NCI-H1694 treated with DMSO at 0.1 percent for 48 hours (cell line): ENCODE results near the gene FNTB.
A peak's percentile ranks its signal among the peaks of the same experiment; 100 is the strongest.

Source experiments
- DNase-seq: peaks from one replicate; lab custom pipeline; 2025; lab: John Stamatoyannopoulos, UW

Gene FNTB

GRCh38 chr14:65052832-65053231 is 66.1 kb downstream of the FNTB start:
- DNase-seq, result no peak

DNA sequence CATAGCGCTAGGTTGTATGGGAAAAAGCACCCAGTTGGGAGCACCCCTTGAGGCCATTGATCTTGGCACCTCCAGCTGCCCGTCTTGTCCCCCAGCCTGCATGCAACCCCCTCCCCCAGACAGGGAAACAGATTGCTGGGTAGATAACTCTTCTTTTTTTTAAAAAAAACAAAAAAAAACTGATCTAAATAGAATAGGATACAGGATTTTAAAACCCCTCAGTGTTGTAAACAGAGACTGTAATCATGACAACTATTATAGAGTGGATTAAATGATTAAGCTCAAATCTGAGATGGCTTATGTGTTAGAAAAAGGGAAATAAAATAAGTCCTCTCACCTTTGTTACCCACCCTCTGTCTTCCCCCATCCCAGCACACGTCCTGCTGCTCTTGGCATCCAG is 66.8 kb downstream of the FNTB start:
- no peak for DNase-seq

- DNase-seq, result no peak
These were observed 67.9 kb downstream of the FNTB start for GRCh38 chr14:65054471-65055085.

GRCh38 chr14:65057695-65058094 is 71.0 kb downstream of the FNTB start:
- no peak for DNase-seq

- DNase-seq, result no peak
These were observed 75.7 kb downstream of the FNTB start for GRCh38 chr14:65062096-65063075.

DNA sequence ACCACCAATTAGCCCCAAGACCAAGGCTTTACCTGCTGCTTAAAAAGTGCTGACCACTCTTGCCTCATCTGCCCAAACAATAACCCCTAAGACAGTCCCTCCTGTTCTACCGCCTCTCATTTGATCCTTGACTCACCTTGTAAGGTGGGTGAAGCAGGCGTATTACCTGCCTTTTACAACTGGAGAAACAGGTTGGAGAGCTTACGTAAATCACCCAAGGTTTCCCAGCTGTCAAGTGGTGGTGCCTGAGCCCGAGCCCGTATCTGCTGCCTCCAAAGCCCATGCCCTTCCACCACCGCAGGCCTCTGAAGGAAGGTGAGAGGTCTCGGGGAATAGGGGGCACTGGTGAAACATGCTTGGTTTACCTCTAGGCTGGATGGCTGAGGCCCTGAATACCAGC is 79.0 kb downstream of the FNTB start:
- DNase-seq, result no peak

GRCh38 chr14:65069874-65070413 is 83.2 kb downstream of the FNTB start:
- DNase-seq, result no peak

- peak; percentile 98 for DNase-seq
These were observed 83.8 kb downstream of the FNTB start for GRCh38 chr14:65070471-65070976.

DNA sequence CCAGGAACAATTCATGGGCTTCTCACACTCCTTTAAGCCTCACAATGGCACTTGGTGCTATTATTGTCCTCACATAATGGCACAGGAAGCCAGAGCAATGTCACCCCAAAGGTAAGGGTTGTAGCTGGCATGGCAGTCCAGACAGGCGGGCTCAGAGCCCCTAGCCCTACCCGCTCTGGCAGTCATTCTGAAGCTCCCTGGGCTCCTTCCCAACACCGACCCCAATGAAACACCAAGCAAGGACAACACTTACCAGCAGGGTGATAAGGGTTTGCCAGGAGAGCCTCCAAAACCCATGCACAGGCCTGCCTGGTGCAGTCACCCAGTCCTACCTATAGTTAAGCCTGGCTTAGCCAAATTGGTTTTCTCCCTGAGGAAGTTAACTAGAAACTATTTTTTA is 84.8 kb downstream of the FNTB start:
- no peak for DNase-seq

GRCh38 chr14:65072256-65072655 is 85.6 kb downstream of the FNTB start:
- DNase-seq, result no peak

DNA sequence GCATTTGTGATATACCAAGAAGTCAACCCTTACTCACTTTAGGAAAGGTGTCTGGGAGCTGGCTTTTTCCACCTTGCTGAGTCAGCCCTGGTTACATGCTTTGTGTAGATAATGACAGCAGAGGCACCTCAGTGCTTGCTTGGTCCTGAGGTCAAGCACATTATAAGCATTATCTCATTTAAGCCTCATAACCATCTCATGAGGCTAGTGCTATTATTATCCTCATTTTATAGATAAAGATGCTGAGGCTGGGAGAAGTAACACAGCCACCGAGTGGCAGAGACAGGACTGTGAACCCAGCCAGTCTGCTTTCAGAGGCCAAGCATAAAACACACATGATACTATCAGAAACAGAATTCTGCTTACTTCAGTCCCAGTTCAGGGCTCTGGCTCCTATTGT is 86.2 kb downstream of the FNTB start:
- no peak for DNase-seq

DNA sequence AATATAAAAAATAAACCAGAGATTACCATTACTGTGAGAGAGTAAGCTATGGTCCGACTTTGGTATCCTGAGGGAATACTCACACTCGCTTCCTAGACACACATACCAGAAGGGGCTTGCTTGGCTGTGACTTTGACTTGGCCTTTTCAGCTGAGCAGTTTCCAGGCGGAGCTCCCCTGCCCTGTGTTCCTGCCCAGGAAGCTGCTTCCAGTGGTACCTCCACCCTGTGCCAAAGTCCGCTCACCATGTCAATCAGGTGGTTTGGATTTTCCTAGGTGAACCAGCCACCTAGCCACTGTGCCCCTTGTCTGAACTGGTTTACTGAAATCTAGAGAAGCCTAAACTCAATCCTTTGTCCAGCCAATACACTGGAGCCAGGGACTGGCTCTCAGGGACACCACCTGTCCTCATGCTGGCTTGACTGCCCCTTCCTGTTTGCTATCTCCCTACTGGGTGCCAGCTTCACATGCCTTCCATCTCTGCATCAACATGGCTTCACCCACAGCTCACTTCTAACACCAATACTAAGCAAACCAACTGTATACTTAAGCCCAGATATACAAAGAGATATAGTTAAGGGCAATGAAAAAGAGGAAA is 87.0 kb downstream of the FNTB start:
- DNase-seq, result no peak

DNA sequence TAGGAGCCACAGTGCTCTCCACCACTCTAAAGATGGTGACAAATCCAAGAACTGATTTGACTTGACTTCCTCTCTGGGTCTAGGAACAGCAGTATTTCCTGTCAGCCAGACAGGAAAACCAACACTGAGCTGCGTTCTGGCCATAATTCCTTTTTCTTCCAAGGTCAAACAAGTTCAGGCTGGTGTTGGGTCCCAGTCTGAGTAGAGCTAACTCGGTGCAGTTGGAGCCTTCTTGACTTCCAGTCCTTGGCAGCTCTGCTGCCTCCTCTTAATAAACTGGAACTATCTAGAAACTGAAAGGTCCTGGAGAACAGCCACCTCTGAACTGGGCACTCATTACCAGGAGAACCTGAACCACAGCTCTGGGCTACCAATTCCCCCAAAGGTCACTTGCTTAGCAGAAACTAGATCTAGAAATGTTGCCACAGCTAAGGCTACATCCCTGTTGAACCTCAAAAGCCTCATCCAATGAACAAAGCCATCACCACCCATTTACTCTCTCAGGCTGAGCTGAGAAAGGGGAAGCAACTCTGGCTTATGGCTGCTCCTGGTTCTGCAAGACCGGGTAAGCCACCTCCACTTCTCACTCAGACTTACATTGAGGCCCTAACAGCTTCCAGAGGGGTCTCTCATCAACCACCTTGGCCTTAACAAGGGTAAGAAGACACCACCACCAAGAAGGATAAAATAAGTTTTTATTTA is 87.9 kb downstream of the FNTB start:
- no peak for DNase-seq

- no peak for DNase-seq
These were observed 89.1 kb downstream of the FNTB start for GRCh38 chr14:65075628-65076325.

- no peak for DNase-seq
These were observed 90.6 kb downstream of the FNTB start for GRCh38 chr14:65077318-65077717.

DNA sequence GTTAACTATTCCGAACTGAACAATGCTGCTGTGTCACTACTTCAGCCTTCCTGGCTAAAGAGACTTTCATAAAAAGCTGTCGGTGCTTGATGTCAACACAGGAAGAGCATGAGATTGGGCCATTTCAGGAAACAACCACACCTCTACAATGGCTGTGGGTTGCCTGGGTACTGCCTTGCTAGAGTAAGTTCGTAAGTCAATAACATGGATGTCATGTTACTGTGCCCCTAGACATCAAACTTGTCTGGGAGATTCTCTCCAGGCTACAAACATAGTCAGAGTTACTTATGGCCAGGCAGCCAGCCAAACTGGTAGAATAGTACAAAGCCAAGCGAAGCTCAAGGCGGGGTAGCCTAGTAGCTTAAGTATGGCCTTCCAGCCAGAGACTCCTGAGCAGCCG is 92.5 kb downstream of the FNTB start:
- DNase-seq, result no peak

DNA sequence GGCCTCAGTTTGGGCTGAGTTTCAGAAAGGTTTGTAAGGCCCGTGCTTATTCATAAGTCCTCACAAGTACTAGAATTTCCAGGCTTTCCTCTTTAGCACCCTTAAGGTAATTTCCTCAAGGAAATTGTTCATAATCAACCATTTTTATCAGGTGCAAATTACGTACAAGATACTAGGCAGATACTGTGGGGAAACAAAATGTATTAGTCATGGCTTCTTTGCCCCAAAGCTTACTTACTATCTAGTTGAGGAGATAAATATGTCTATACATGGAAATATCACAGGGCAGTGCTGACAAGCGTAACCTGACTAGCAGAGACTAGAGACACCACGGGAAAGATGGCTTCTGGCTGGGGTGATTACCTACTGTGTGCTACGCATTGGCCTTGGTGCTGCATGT is 93.1 kb downstream of the FNTB start:
- DNase-seq, result no peak

DNA sequence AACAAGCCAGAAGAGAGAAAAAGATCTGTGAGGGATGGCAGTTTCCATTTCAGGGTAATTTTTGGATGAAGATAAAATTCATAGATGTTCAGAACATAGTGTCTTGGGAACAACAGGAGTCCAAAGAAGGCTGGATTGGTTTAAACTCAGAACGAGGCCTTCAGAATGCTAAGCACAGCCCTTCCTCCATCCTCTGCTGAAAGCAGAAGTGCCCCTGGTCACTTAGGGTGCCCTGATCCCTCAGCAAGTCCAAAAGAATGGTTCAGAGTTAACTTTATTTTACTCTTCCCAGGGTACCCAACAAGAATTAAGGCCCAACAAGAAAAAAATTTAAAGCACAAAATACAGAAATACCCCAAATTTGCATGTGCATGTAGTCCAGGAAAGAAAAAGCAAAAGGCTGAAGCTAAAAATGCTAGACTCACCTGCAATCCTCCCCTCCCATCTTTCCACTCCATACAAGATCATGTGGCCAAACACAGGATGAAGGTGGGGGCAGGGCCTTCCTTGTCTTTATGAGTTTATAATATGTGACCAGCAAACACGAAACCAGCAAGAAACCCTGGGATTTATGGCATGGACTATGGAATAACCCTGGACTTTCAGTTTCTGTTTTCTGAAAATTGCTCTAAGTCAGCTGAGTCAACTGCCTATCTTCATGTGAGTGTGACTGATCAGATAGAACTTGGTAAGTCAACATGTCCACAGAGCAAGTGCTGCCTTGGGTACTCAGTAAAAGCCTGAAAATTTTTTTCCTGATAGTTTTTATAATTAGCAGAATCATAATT is 94.5 kb downstream of the FNTB start:
- DNase-seq, result no peak

DNA sequence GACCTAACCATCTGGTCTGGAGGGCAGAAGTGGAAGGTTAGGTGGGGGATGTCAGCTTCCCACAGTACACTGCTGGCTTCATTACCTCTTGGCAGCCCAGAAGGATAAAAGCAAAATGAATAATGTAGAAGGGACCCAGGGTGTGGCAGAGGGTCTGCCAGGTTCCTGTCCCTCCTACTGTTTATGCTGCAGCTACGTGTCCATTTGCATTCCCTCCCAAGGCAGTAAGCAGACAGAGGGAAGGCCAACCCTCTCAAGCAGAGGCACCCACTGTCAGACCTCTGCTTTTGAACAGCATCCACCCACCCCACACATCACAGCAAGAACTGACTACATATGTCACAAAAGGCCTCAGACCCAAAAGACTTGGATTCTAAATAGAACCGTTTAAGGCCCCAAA is 96.2 kb downstream of the FNTB start:
- no peak for DNase-seq
